ENCODE measurements around the gene RIPK4. TPM values are rescaled to one million over a fixed set of nuclear protein-coding genes. Genes with fewer than 3 reads are reported as not detected.
A peak's percentile ranks its signal among the peaks of the same experiment; 100 is the strongest.

Gene RIPK4
- total and polyA plus RNA-seq, 2 of the 13 experiments (the other 11 are each of a cell fraction or from before 2014, with no cell fraction given) = 3.1 to 4.9 TPM

DNA sequence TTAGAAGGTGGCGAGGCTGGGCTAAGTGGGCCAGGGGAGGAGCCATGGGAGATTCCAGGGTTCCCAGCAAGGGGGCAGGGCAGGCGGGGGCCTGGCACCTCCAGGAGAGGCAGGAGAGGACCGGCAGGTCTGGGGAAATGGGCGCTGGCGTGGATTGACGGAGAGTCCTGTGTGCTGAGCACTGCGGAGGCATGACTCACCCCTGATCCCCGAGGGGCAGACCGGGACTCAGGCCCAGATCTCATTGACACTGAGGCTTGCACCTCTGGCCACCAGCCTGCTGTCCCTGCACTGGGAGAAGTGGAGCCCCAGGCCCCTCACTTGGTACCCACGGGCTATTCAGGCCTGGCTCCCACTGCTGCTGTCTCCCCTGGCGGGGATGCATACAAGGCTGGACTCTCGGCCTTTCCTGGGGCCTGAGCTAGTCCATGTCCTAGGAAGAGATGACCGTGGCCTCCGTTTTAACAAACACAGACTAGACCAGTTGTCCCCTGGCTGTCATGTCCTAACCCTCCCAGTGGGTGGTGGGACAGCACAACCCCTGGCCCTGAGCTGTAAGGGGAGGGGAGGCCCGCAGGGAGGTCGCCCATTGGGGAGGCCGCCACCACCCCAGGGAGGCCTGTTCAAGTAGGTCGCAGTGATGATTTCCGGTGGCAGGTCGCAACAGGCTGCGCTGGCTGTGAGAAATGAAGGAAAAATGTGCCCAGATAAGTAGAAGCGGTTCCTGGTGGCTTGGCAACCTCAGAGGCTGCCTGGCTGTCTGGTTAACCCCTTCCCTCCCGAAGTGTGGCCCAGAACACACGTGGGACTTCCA is 39.7 kb downstream of the RIPK4 start (continued):
- TF ChIP-seq, protein P1, sequence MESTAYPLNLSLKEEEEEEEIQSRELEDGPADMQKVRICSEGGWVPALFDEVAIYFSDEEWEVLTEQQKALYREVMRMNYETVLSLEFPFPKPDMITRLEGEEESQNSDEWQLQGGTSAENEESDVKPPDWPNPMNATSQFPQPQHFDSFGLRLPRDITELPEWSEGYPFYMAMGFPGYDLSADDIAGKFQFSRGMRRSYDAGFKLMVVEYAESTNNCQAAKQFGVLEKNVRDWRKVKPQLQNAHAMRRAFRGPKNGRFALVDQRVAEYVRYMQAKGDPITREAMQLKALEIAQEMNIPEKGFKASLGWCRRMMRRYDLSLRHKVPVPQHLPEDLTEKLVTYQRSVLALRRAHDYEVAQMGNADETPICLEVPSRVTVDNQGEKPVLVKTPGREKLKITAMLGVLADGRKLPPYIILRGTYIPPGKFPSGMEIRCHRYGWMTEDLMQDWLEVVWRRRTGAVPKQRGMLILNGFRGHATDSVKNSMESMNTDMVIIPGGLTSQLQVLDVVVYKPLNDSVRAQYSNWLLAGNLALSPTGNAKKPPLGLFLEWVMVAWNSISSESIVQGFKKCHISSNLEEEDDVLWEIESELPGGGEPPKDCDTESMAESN (CRISPR knock-in tag; conservative IDR thresholded peaks at IDR 0.05) = 0 out of 2 replicates have a peak, but pooled peaks have one; percentile 32
- TF ChIP-seq, protein P2, sequence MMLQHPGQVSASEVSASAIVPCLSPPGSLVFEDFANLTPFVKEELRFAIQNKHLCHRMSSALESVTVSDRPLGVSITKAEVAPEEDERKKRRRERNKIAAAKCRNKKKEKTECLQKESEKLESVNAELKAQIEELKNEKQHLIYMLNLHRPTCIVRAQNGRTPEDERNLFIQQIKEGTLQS (CRISPR knock-in tag; IDR thresholded peaks at IDR 0.05) = peak; percentile 32; the same call in 1 of the 2 replicates
- TF ChIP-seq FOXJ3 (CRISPR knock-in tag; IDR thresholded peaks at IDR 0.05; ENCODE audit: borderline replicate concordance) = no peak
- TF ChIP-seq, protein P3, sequence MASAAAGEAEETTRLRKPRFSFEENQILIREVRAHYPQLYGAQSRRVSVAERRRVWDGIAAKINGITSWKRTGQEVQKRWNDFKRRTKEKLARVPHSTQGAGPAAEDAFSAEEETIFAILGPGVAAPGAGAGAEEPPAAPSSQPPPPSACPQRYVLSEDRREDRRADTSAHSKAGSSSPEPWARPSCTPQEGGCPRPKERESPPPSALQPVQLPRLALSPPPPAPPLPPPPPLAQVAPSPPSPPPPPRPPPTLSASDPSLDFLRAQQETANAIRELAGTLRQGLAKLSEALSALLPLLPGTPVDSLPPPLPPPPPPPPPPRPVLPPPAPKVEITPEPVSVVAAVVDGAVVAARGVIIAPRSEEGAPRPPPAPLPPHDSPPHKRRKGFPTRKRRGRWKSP (CRISPR knock-in tag; IDR thresholded peaks at IDR 0.05) = no peak
- TF ChIP-seq MED8 (CRISPR knock-in tag; IDR thresholded peaks at IDR 0.05; ENCODE audit: insufficient replicate concordance) = no peak
- TF ChIP-seq KDM5B (CRISPR knock-in tag; IDR thresholded peaks at IDR 0.05; ENCODE audit: borderline replicate concordance) = peak; percentile 34; the same call in 1 of the 2 replicates
- TF ChIP-seq, protein P4, sequence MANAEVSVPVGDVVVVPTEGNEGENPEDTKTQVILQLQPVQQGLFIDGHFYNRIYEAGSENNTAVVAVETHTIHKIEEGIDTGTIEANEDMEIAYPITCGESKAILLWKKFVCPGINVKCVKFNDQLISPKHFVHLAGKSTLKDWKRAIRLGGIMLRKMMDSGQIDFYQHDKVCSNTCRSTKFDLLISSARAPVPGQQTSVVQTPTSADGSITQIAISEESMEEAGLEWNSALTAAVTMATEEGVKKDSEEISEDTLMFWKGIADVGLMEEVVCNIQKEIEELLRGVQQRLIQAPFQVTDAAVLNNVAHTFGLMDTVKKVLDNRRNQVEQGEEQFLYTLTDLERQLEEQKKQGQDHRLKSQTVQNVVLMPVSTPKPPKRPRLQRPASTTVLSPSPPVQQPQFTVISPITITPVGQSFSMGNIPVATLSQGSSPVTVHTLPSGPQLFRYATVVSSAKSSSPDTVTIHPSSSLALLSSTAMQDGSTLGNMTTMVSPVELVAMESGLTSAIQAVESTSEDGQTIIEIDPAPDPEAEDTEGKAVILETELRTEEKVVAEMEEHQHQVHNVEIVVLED (CRISPR knock-in tag; IDR thresholded peaks at IDR 0.05; ENCODE audit: borderline replicate concordance) = no peak
- TF ChIP-seq ZNF432 (CRISPR knock-in tag; IDR thresholded peaks at IDR 0.05; ENCODE audit: borderline replicate concordance) = no peak
- TF ChIP-seq SAP130 (CRISPR knock-in tag; IDR thresholded peaks at IDR 0.05; ENCODE audit: low read depth) = peak; percentile 21
- TF ChIP-seq SOX6 (IDR thresholded peaks at IDR 0.05) = no peak
- TF ChIP-seq SOX6 (CRISPR knock-in tag; IDR thresholded peaks at IDR 0.05) = 0 out of 2 replicates have a peak, but pooled peaks have one; percentile 13
- no peak for TF ChIP-seq SMYD3 (CRISPR knock-in tag; IDR thresholded peaks at IDR 0.05)
- TF ChIP-seq, protein P5, sequence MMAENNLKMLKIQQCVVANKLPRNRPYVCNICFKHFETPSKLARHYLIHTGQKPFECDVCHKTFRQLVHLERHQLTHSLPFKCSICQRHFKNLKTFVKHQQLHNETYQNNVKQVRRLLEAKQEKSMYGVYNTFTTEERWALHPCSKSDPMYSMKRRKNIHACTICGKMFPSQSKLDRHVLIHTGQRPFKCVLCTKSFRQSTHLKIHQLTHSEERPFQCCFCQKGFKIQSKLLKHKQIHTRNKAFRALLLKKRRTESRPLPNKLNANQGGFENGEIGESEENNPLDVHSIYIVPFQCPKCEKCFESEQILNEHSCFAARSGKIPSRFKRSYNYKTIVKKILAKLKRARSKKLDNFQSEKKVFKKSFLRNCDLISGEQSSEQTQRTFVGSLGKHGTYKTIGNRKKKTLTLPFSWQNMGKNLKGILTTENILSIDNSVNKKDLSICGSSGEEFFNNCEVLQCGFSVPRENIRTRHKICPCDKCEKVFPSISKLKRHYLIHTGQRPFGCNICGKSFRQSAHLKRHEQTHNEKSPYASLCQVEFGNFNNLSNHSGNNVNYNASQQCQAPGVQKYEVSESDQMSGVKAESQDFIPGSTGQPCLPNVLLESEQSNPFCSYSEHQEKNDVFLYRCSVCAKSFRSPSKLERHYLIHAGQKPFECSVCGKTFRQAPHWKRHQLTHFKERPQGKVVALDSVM (CRISPR knock-in tag; IDR thresholded peaks at IDR 0.05) = peak; percentile 99
- 0 out of 2 replicates have a peak, but pooled peaks have one; percentile 34 for TF ChIP-seq RNF2 (conservative IDR thresholded peaks at IDR 0.05; ENCODE audit: low read depth)
- TF ChIP-seq ATF7 (IDR thresholded peaks at IDR 0.05) = no peak
- no peak for TF ChIP-seq ATF7 (CRISPR knock-in tag; IDR thresholded peaks at IDR 0.05)
- TF ChIP-seq, protein P6, sequence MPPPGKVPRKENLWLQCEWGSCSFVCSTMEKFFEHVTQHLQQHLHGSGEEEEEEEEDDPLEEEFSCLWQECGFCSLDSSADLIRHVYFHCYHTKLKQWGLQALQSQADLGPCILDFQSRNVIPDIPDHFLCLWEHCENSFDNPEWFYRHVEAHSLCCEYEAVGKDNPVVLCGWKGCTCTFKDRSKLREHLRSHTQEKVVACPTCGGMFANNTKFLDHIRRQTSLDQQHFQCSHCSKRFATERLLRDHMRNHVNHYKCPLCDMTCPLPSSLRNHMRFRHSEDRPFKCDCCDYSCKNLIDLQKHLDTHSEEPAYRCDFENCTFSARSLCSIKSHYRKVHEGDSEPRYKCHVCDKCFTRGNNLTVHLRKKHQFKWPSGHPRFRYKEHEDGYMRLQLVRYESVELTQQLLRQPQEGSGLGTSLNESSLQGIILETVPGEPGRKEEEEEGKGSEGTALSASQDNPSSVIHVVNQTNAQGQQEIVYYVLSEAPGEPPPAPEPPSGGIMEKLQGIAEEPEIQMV (CRISPR knock-in tag; IDR thresholded peaks at IDR 0.05; ENCODE audit: low read depth) = no peak
- 0 out of 2 replicates have a peak, but pooled peaks have one; percentile 47 for TF ChIP-seq AKAP8 (CRISPR knock-in tag; IDR thresholded peaks at IDR 0.05)
